ENCODE results near the gene DAW1.

Gene DAW1

DNA sequence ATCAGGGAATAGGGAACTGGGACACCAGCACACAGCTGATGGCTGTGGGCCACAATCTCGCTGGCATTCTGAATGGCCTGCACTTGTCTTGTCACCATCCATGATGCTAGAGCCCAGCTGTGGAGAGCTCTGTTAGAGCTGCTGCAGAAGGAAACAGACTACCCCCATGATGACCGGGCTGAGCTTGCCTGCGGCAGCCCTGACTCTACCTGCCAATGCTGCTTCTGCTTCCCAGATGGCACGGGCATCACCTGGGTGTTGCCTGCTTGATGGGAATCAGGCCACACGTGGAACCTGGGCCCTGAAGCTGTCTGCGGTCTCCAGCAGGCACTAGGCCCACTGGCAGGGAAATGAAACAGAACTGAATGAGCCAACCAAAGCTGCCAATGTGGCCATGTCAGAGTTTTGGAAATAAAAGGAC lies 11.2 kb upstream of the DAW1 start:
- Histone ChIP-seq H3K27ac (ENCODE audit: insufficient read depth, low read length, poor library complexity, severe bottlenecking) (no peak overlapping the region), H3K36me3 (ENCODE audit: control insufficient read depth, insufficient read depth, low read length) (no peaks in the 10 kb centered on the region)
- DNase-seq: no peak

DNA sequence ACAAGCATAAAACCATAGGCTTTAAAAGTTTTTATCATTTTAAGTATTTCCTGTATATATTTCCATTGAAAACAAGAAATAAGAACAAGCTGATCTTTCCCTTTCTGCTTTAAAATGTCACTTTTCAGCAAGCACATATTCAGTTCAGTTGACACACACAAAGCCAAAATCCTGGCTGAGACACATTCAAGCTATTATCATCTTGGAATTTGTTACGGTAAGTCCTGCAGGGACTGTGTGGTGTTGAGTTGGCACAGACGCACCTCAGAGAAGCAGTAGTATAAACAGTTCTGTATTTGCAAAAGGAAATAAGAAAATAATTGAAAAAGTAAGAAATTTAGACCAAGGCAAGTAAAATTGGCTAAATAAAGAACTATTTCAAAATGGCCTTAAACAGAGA lies 10.4 kb upstream of the DAW1 start:
- Histone ChIP-seq H3K4me3 (ENCODE audit: insufficient read depth, low read depth, low read length, poor library complexity, severe bottlenecking) (no peak overlapping the region), H3K4me1 (ENCODE audit: control insufficient read depth, insufficient read depth, low read length, poor library complexity, severe bottlenecking) (no peaks in the 10 kb centered on the region), H3K9me3 (ENCODE audit: control insufficient read depth, low read length) (no peaks in the 10 kb centered on the region), H3K36me3 (ENCODE audit: control insufficient read depth, insufficient read depth, low read length) (no peaks in the 10 kb centered on the region), H3K27me3 (replicated peaks; ENCODE audit: control insufficient read depth, insufficient read depth, low read length, poor library complexity, severe bottlenecking) (no peaks in the 10 kb centered on the region), H3K27ac (ENCODE audit: insufficient read depth, low read length, poor library complexity, severe bottlenecking) (no peak overlapping the region)
- no peak for DNase-seq

More for the DNA sequence above, 11.2 kb upstream of the DAW1 start:
- H3K27me3 ChIP-seq (replicated peaks; ENCODE audit: control insufficient read depth, insufficient read depth, low read length, poor library complexity, severe bottlenecking): no peaks in the 10 kb centered on the region
- no peaks in the 10 kb centered on the region for H3K9me3 ChIP-seq (ENCODE audit: control insufficient read depth, low read length)
- H3K4me3 ChIP-seq (ENCODE audit: insufficient read depth, low read depth, low read length, poor library complexity, severe bottlenecking): no peak overlapping the region
- no peaks in the 10 kb centered on the region for H3K4me1 ChIP-seq (ENCODE audit: control insufficient read depth, insufficient read depth, low read length, poor library complexity, severe bottlenecking)

DNA sequence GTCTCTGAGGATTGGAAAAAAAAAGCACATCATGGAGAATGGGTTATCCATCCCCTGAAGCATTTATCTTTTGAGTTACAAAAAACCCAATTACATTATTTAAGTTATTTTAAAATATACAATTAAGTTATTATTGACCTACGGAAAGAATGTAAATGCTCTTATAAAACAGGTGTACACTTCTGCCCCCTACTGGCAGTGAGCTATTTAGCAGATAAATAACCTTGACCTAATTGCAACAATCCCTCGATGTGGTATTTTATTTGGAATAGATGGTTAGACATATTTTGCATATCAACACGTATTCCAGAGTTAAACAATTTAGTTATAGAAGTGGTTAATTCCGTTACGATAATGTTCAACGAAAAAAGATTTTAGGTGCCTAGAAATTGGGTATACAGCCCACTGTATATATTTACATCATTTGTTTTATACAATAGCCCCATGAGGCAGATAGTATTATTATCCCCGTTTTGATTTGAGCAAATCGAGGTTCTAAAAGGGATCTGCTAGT lies 9.1 kb upstream of the DAW1 start:
- no peaks in the 10 kb centered on the region for H3K9me3 ChIP-seq (ENCODE audit: control insufficient read depth, low read length)
- H3K36me3 ChIP-seq (ENCODE audit: control insufficient read depth, insufficient read depth, low read length): no peaks in the 10 kb centered on the region
- H3K4me3 ChIP-seq (ENCODE audit: insufficient read depth, low read depth, low read length, poor library complexity, severe bottlenecking): no peak overlapping the region
- H3K27me3 ChIP-seq (replicated peaks; ENCODE audit: control insufficient read depth, insufficient read depth, low read length, poor library complexity, severe bottlenecking): no peaks in the 10 kb centered on the region
- H3K4me1 ChIP-seq (ENCODE audit: control insufficient read depth, insufficient read depth, low read length, poor library complexity, severe bottlenecking): no peaks in the 10 kb centered on the region
- H3K27ac ChIP-seq (ENCODE audit: insufficient read depth, low read length, poor library complexity, severe bottlenecking): no peak overlapping the region
- DNase-seq: peak in 1 of 3 donors; percentile 23

DNA sequence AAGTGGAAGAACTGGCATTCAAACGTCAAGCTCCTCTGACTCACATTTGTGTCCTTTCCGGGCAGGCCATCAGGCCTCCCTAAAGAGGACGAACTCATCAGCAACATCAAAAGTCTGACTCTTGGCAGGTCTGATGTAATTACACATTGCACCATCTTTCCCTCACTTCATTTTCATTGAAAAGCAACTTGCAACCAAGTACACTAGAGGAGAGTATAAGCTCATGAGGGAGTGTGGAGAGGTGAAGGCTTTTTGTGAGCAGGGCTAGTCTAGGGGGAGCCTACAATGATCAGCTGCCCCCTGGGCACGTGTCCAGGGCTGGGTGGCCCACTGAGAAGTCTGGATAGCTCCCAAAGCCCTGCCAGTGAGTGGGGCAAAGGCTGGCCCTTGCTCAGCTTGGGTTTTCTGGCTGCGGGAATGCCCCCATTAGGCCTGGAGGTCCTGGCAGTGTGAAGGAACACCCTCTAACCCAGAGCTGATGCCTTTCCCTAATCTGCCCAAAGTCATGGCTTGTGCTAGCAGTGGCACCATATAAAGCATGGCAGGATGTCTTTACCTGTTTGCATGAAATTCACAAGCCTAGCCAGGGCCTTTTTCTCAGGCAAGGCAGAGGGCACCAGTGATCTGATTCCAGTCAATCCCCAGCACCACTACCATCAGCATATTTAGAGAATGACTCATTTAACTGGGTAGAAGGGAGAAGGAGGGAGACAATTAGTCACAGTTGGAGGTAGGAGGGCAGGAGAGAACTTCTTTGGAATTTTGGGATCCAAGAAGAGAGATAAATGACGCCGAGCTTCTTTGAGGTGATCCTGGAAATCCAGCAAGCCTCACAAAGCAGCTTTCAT lies 8.5 kb upstream of the DAW1 start:
- no peak for DNase-seq
- no peak overlapping the region for H3K4me3 ChIP-seq (ENCODE audit: insufficient read depth, low read depth, low read length, poor library complexity, severe bottlenecking)
- no peaks in the 10 kb centered on the region for H3K4me1 ChIP-seq (ENCODE audit: control insufficient read depth, insufficient read depth, low read length, poor library complexity, severe bottlenecking)
- no peaks in the 10 kb centered on the region for H3K9me3 ChIP-seq (ENCODE audit: control insufficient read depth, low read length)
- no peaks in the 10 kb centered on the region for H3K27me3 ChIP-seq (replicated peaks; ENCODE audit: control insufficient read depth, insufficient read depth, low read length, poor library complexity, severe bottlenecking)
- no peaks in the 10 kb centered on the region for H3K36me3 ChIP-seq (ENCODE audit: control insufficient read depth, insufficient read depth, low read length)
- H3K27ac ChIP-seq (ENCODE audit: insufficient read depth, low read length, poor library complexity, severe bottlenecking): no peak overlapping the region

DNA sequence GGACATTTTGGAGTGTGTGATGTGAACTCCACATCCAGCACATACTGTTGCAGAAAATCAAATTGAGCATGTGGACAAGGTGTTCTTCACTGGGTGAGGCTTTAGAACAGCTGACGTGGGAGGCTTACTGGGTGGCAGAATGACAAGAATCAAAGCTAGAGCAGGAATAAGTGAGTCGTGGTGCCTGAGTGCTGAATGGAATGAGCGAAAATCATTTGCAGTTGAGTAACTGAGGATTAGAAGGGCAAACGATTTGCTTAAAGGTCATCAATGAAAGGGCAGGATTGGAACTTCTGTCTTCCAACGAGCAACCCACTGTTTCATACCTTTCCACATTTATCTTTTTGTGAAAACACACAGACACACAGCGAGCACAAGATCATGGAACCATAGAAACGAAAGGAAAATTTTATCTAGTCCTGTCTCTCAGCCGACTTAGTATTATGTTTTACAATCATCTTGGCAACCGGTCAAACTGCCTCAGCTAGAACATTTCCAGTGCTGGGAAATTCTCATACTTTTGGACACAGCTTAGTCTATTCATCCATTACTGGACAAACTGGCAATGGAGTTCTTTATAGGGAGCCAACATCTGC lies 7.2 kb upstream of the DAW1 start:
- no peak for DNase-seq
- Histone ChIP-seq H3K36me3 (ENCODE audit: control insufficient read depth, insufficient read depth, low read length) (no peaks in the 10 kb centered on the region), H3K9me3 (ENCODE audit: control insufficient read depth, low read length) (no peaks in the 10 kb centered on the region), H3K4me1 (ENCODE audit: control insufficient read depth, insufficient read depth, low read length, poor library complexity, severe bottlenecking) (no peaks in the 10 kb centered on the region), H3K27me3 (replicated peaks; ENCODE audit: control insufficient read depth, insufficient read depth, low read length, poor library complexity, severe bottlenecking) (no peaks in the 10 kb centered on the region), H3K4me3 (ENCODE audit: insufficient read depth, low read depth, low read length, poor library complexity, severe bottlenecking) (no peak overlapping the region), H3K27ac (ENCODE audit: insufficient read depth, low read length, poor library complexity, severe bottlenecking) (no peak overlapping the region)

DNA sequence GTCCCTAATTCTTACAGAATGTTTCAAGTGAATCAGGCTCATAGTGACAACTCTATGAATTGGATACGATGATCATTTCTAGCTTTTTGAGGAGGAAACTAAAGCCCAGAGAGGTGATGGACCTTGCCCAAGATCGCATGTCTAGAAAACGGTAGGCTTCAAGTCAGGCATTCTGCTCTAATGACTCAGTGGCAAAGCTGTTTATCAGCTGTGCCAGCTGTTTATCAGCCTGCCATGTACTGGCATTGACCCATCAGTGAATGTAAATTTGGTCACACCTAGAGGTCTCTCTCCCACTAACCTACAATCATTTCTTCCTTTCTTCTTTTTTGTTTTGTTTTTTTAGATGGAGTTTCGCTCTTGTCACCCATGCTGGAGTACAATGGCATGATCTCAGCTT lies 6.1 kb upstream of the DAW1 start:
- Histone ChIP-seq H3K36me3 (ENCODE audit: control insufficient read depth, insufficient read depth, low read length) (no peaks in the 10 kb centered on the region), H3K27ac (ENCODE audit: insufficient read depth, low read length, poor library complexity, severe bottlenecking) (no peak overlapping the region), H3K27me3 (replicated peaks; ENCODE audit: control insufficient read depth, insufficient read depth, low read length, poor library complexity, severe bottlenecking) (no peaks in the 10 kb centered on the region), H3K4me1 (ENCODE audit: control insufficient read depth, insufficient read depth, low read length, poor library complexity, severe bottlenecking) (no peaks in the 10 kb centered on the region), H3K4me3 (ENCODE audit: insufficient read depth, low read depth, low read length, poor library complexity, severe bottlenecking) (no peak overlapping the region), H3K9me3 (ENCODE audit: control insufficient read depth, low read length) (no peaks in the 10 kb centered on the region)
- no peak for DNase-seq

DNA sequence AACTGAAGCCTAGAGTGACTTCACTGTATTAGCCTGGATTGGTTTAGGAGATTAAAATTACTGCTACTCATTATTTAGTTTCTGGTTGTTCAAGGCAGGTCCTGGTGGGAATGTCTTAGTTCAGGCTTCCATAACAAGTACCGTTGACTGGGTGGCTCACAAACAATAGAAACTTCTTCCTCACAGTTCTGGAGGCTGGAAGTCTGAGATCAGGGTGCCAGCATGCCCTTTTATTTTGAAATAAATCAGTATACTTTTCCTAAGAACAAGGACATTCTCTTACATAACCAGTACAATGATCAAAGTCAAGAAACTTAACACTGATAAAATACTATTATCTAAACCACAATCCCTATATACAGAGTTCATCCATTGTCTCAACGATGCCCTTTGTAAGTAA lies 4.0 kb upstream of the DAW1 start:
- no peak for DNase-seq
- Histone ChIP-seq H3K36me3 (ENCODE audit: control insufficient read depth, insufficient read depth, low read length) (no peaks in the 10 kb centered on the region), H3K4me3 (ENCODE audit: insufficient read depth, low read depth, low read length, poor library complexity, severe bottlenecking) (no peak overlapping the region), H3K27ac (ENCODE audit: insufficient read depth, low read length, poor library complexity, severe bottlenecking) (no peak overlapping the region), H3K4me1 (ENCODE audit: control insufficient read depth, insufficient read depth, low read length, poor library complexity, severe bottlenecking) (no peaks in the 10 kb centered on the region), H3K27me3 (replicated peaks; ENCODE audit: control insufficient read depth, insufficient read depth, low read length, poor library complexity, severe bottlenecking) (peaks cover 7% of the 10 kb centered on the region), H3K9me3 (ENCODE audit: control insufficient read depth, low read length) (no peaks in the 10 kb centered on the region)

DNA sequence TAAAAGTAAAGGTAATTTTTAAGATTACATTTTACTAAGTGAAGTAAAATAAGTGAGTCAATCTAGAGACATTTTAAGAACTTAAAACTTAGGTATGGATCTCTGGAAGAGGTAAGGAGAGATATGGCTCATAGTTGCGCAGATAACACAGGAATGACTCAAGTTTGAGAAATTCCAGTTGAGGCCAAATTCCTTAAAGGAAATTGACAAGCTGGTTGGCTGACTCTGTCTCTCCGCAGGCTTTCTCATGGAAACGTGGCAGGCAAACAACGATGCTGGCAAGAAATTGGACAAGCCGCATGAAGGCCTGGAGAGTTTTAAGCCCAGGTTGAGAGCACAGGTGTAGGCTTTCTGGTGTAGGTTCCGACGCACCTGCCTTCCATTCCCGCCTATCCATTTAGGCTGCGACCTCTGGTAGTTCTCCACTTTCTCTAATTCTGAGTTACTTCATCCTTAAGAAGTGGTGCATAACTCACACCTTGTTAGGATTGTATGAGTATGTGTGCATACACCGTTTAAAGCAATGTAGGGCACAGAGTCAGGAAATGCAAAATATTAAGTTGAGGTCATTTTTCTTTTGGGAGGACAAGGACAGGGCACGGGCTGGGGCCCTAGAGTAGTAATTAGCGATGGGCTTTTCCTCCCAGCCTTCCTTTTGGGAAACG lies 589 bp upstream of the DAW1 start:
- Histone ChIP-seq H3K4me3 (ENCODE audit: insufficient read depth, low read depth, low read length, poor library complexity, severe bottlenecking) (peak overlapping the region; percentile 20), H3K27me3 (replicated peaks; ENCODE audit: control insufficient read depth, insufficient read depth, low read length, poor library complexity, severe bottlenecking) (peaks cover 11% of the 10 kb centered on the region), H3K36me3 (ENCODE audit: control insufficient read depth, insufficient read depth, low read length) (no peaks in the 10 kb centered on the region), H3K4me1 (ENCODE audit: control insufficient read depth, insufficient read depth, low read length, poor library complexity, severe bottlenecking) (no peaks in the 10 kb centered on the region), H3K27ac (ENCODE audit: insufficient read depth, low read length, poor library complexity, severe bottlenecking) (no peak overlapping the region), H3K9me3 (ENCODE audit: control insufficient read depth, low read length) (no peaks in the 10 kb centered on the region)
- DNase-seq: no peak

DNA sequence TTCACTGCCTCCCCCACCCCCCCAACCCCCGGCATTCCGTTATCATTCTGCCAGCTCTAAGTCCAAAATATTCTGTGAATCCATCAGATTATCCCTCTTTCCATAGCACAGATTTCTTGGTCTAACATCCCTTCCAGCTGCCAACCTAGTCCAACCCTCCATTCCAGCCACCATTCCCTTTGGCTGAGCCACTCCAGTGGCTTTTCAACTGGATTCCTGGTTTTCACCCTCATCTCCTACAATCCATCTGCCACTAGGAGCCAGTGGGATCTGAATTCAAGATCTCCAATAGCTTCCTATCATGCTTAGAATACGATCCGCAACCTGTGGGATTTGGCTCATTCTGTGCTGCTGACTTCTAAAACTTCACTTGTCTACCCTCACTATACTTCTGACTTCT lies 1.2 kb downstream of the DAW1 start:
- no peaks in the 10 kb centered on the region for H3K4me1 ChIP-seq (ENCODE audit: control insufficient read depth, insufficient read depth, low read length, poor library complexity, severe bottlenecking)
- H3K36me3 ChIP-seq (ENCODE audit: control insufficient read depth, insufficient read depth, low read length): no peaks in the 10 kb centered on the region
- peaks cover 11% of the 10 kb centered on the region for H3K27me3 ChIP-seq (replicated peaks; ENCODE audit: control insufficient read depth, insufficient read depth, low read length, poor library complexity, severe bottlenecking)
- no peak overlapping the region for H3K4me3 ChIP-seq (ENCODE audit: insufficient read depth, low read depth, low read length, poor library complexity, severe bottlenecking)
- H3K9me3 ChIP-seq (ENCODE audit: control insufficient read depth, low read length): no peaks in the 10 kb centered on the region
- no peak overlapping the region for H3K27ac ChIP-seq (ENCODE audit: insufficient read depth, low read length, poor library complexity, severe bottlenecking)
- no peak for DNase-seq

DNA sequence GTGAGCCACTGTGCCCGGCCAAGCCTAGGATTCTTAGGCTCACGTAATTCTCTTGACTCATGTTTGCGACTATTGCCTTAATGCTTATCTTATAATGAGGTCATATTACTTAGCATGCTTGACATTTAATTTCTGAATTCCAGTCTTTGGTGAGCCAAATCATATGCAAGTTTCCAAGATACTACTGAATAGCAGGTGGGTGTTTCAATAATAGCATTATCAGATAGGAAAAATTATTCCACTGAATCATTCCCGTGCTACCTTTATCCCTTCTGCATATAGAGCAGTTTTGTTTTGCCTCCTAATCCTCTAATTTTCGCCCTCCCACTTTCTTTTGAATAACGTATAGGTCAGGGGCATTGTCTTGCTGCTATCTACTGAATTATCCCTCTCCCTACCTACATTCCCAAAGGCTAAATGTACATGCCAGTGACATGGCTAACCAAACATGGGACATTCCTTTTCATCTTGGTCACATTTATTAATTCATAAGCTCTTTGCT lies 4.9 kb downstream of the DAW1 start:
- no peak for DNase-seq
- H3K36me3 ChIP-seq (ENCODE audit: control insufficient read depth, insufficient read depth, low read length): no peaks in the 10 kb centered on the region
- no peaks in the 10 kb centered on the region for H3K9me3 ChIP-seq (ENCODE audit: control insufficient read depth, low read length)
- H3K27ac ChIP-seq (ENCODE audit: insufficient read depth, low read length, poor library complexity, severe bottlenecking): no peak overlapping the region
- peaks cover 8% of the 10 kb centered on the region for H3K27me3 ChIP-seq (replicated peaks; ENCODE audit: control insufficient read depth, insufficient read depth, low read length, poor library complexity, severe bottlenecking)
- H3K4me3 ChIP-seq (ENCODE audit: insufficient read depth, low read depth, low read length, poor library complexity, severe bottlenecking): no peak overlapping the region
- no peaks in the 10 kb centered on the region for H3K4me1 ChIP-seq (ENCODE audit: control insufficient read depth, insufficient read depth, low read length, poor library complexity, severe bottlenecking)

Data from effector memory CD4-positive, alpha-beta T cell (primary cell).